ENCODE results near the gene SLC66A3. TPM values are rescaled to one million over a fixed set of nuclear protein-coding genes. Genes with fewer than 3 reads are reported as not detected.
A peak's percentile ranks its signal among the peaks of the same experiment; 100 is the strongest.

The SLC66A3 gene
- total RNA-seq, 1 experiment from 2014 or later: 19.2 TPM

GRCh38 chr2:11133936-11134320, 21.3 kb upstream of the SLC66A3 start:
- H3K4me3 ChIP-seq (ENCODE audit: low read length): no peak overlapping the region
- ChIA-PET POLR2A (ENCODE audit: unreplicated experiment) (no interaction called here), CTCF (no interaction called here)
- no peaks in the 10 kb centered on the region for H3K36me3 ChIP-seq (ENCODE audit: low read depth, low read length)
- H3F3A ChIP-seq (ENCODE audit: low read length, unreplicated experiment): no peaks in the 10 kb centered on the region
- DNase-seq (no peak), ATAC-seq (no peak)
- no peak overlapping the region for H3K9ac ChIP-seq (ENCODE audit: low read length)
- H3K27me3 ChIP-seq (ENCODE audit: low read length): no peaks in the 10 kb centered on the region
- H3K9me3 ChIP-seq (ENCODE audit: low read length): no peaks in the 10 kb centered on the region
- intact Hi-C loops (cut with micrococcal nuclease): loop anchor here (2.0 to 10.0 kb wide), 7 partner anchors 21 to 541 kb away; partner anchors contain the start of genes NTSR2 and SLC66A3
- no peak overlapping the region for H3K27ac ChIP-seq (ENCODE audit: low read length)
- TF ChIP-seq EZH2phosphoT487 (IDR thresholded peaks at IDR 0.05; ENCODE audit: borderline replicate concordance, low read length) (no peak), EZH2 (IDR thresholded peaks at IDR 0.05; ENCODE audit: low read length, unreplicated experiment) (no peak), CTCF (conservative IDR thresholded peaks at IDR 0.05; ENCODE audit: low read depth, low read length) (no peak)
- no peaks in the 10 kb centered on the region for H4K20me1 ChIP-seq (ENCODE audit: low read length)
- H3K79me2 ChIP-seq (ENCODE audit: low read length): no peaks in the 10 kb centered on the region
- H2AFZ ChIP-seq (ENCODE audit: low read length): no peak overlapping the region
- H3K9me2 ChIP-seq (replicated peaks; ENCODE audit: low read length): no peaks in the 10 kb centered on the region
- BruUV-seq (replicated peaks): no TSS peak
- H3K4me1 ChIP-seq (ENCODE audit: insufficient read depth, low read length): peaks cover 12% of the 10 kb centered on the region
- no peak overlapping the region for H3K4me2 ChIP-seq (ENCODE audit: low read length)

DNA sequence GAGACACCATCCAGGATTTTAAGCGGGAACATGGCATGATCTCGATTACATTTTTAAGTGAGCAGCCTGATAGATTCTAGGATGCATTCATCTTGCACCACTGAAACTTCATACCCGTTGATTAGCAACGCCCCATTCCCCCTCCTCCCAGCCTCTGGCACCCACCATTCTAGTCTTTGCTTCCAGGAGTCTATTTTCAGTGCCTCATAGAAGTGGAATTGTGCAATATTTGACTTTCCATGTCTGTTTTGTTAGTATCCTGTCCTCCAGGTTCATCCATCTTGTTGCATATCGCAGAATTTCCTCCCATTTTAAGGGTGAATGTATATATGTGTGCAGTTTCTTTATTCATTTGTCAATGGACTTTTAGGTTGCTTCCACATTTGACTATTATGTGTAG, 20.9 kb upstream of the SLC66A3 start:
- Histone ChIP-seq H3F3A (ENCODE audit: low read length, unreplicated experiment) (no peaks in the 10 kb centered on the region), H3K27ac (ENCODE audit: low read length) (no peak overlapping the region), H3K4me1 (ENCODE audit: insufficient read depth, low read length) (peaks cover 12% of the 10 kb centered on the region), H3K79me2 (ENCODE audit: low read length) (no peaks in the 10 kb centered on the region), H3K27me3 (ENCODE audit: low read length) (no peaks in the 10 kb centered on the region), H3K9ac (ENCODE audit: low read length) (no peak overlapping the region), H3K4me2 (ENCODE audit: low read length) (no peak overlapping the region), H2AFZ (ENCODE audit: low read length) (no peak overlapping the region), H3K9me2 (replicated peaks; ENCODE audit: low read length) (no peaks in the 10 kb centered on the region), H3K9me3 (ENCODE audit: low read length) (no peaks in the 10 kb centered on the region), H3K4me3 (ENCODE audit: low read length) (no peak overlapping the region), H3K36me3 (ENCODE audit: low read depth, low read length) (no peaks in the 10 kb centered on the region), H4K20me1 (ENCODE audit: low read length) (no peaks in the 10 kb centered on the region)
- intact Hi-C loops (cut with micrococcal nuclease): loop anchor here (5.0 to 10.0 kb wide), 6 partner anchors 68 to 540 kb away; partner anchors contain the start of gene NTSR2
- ChIA-PET CTCF (no interaction called here), POLR2A (ENCODE audit: unreplicated experiment) (no interaction called here)
- no peak for TF ChIP-seq CTCF (conservative IDR thresholded peaks at IDR 0.05; ENCODE audit: low read depth, low read length)
- no peak for TF ChIP-seq EZH2 (IDR thresholded peaks at IDR 0.05; ENCODE audit: low read length, unreplicated experiment)
- no peak for TF ChIP-seq EZH2phosphoT487 (IDR thresholded peaks at IDR 0.05; ENCODE audit: borderline replicate concordance, low read length)
- DNase-seq (no peak), ATAC-seq (no peak)
- no TSS peak for BruUV-seq (replicated peaks)

- no peak overlapping the region for H3K27ac ChIP-seq (ENCODE audit: low read length)
- no peaks in the 10 kb centered on the region for H3K36me3 ChIP-seq (ENCODE audit: low read depth, low read length)
- no peaks in the 10 kb centered on the region for H3F3A ChIP-seq (ENCODE audit: low read length, unreplicated experiment)
- no peaks in the 10 kb centered on the region for H4K20me1 ChIP-seq (ENCODE audit: low read length)
- intact Hi-C loops (cut with micrococcal nuclease): no loop called here
- H3K4me2 ChIP-seq (ENCODE audit: low read length): no peak overlapping the region
- no peaks in the 10 kb centered on the region for H3K4me1 ChIP-seq (ENCODE audit: insufficient read depth, low read length)
- ChIA-PET POLR2A (ENCODE audit: unreplicated experiment) (no interaction called here), CTCF (no interaction called here)
- DNase-seq: peak; percentile 61
- peak; percentile 29; the same call in 1 of the 2 replicates for ATAC-seq
- H3K9me2 ChIP-seq (replicated peaks; ENCODE audit: low read length): no peaks in the 10 kb centered on the region
- no peak for TF ChIP-seq EZH2 (IDR thresholded peaks at IDR 0.05; ENCODE audit: low read length, unreplicated experiment)
- no peak for TF ChIP-seq EZH2phosphoT487 (IDR thresholded peaks at IDR 0.05; ENCODE audit: borderline replicate concordance, low read length)
- no peak for TF ChIP-seq CTCF (conservative IDR thresholded peaks at IDR 0.05; ENCODE audit: low read depth, low read length)
- H3K4me3 ChIP-seq (ENCODE audit: low read length): no peak overlapping the region
- no peaks in the 10 kb centered on the region for H3K27me3 ChIP-seq (ENCODE audit: low read length)
- no peaks in the 10 kb centered on the region for H3K9me3 ChIP-seq (ENCODE audit: low read length)
- no peak overlapping the region for H2AFZ ChIP-seq (ENCODE audit: low read length)
- no peaks in the 10 kb centered on the region for H3K79me2 ChIP-seq (ENCODE audit: low read length)
- BruUV-seq (replicated peaks): no TSS peak
- H3K9ac ChIP-seq (ENCODE audit: low read length): no peak overlapping the region
Observed at GRCh38 chr2:11140492-11140891, 14.8 kb upstream of the SLC66A3 start.
